Testis (tissue), 3 donors: ENCODE data around the gene LY6G5B. TPM values are rescaled to one million over a fixed set of nuclear protein-coding genes. Genes with fewer than 3 reads are reported as not detected.

Source experiments
- DNase-seq: peaks from one replicate; pipeline ENCODE4 v3.0.0-alpha.2; 2019
- H3K27ac ChIP-seq, 2 donors: fragments of 200-600 bp; sonication (generic); one replicate each; pipeline ENCODE4 v1.5.1; 2019
- H3K27me3 ChIP-seq: fragments of 200-600 bp; sonication (generic); one replicate; pipeline ENCODE4 v1.5.1; 2019
- H3K36me3 ChIP-seq: fragments of 200-600 bp; sonication (generic); one replicate; pipeline ENCODE4 v1.5.1; 2017; ENCODE audit warnings: low read depth; ENCODE audit errors: missing control alignments
- H3K4me1 ChIP-seq: fragments of 200-600 bp; sonication (generic); one replicate; pipeline ENCODE4 v1.5.1; 2019
- H3K4me3 ChIP-seq, 2 donors: fragments of 200-600 bp; sonication (generic); one replicate each; pipeline ENCODE4 v1.5.1; 2017 to 2019
- H3K9me3 ChIP-seq: fragments of 200-600 bp; sonication (generic); one replicate; pipeline ENCODE4 v1.5.1; 2017
- CTCF ChIP-seq, 3 experiments: fragments of 450-650 bp in 2 of 3; fragments of 200-600 bp in 1 of 3; sonication (generic) in 1 of 3; IDR thresholded peaks; one replicate each; pipeline ENCODE4 v1.5.1; 2016 to 2019; ENCODE audit warnings: antibody characterized with exemption in 3 of 3, mild to moderate bottlenecking in 2 of 3, moderate library complexity in 1 of 3
- POLR2A ChIP-seq: fragments of 450-650 bp; IDR thresholded peaks from one replicate; pipeline ENCODE4 v1.6.1; 2017; ENCODE audit warnings: antibody characterized with exemption, mild to moderate bottlenecking, moderate library complexity
- WGBS, 2 donors: methylation state at CpG; one replicate each; pipeline ENCODE4 v1.1.5; 2018; 5-methylcytosine and 5-hydroxymethylcytosine counted together
- intact Hi-C: fragments of 100-400 bp; cut with DNase I; formaldehyde crosslinking; loops from one replicate; pipeline ENCODE4 v1.15.1; 2023; ENCODE audit warnings: low total_unique reads
- polyA plus RNA-seq: library from polyadenylated mRNA; stranded (reverse); fragments of 350-450 nt; fragmentation: Illumina TruSeq; extraction: RNeasy Lipid Tissue Mini Kit (QIAGEN cat#74804); gene quantifications from one replicate; pipeline ENCODE4 v1.2.3, GENCODE V29; 2014; ENCODE audit warnings: low read depth, low replicate concordance; ENCODE audit not compliant: insufficient read depth
- total RNA-seq, 2 donors: library from RNA; depleted of rRNA; stranded (reverse); fragments of >200 nt; gene quantifications; one replicate each; pipeline ENCODE4 v1.2.3, GENCODE V29; 2016

Gene LY6G5B
- total and polyA plus RNA-seq, 3 donors from 2014 or later: 14.0 to 16.3 (median 15.9) TPM

- H3K27me3 ChIP-seq: no peaks in the 10 kb centered on the region
- no peak for DNase-seq
- TF ChIP-seq POLR2A (no peak), CTCF (IDR thresholded peaks at IDR 0.05) (no peak)
- peak overlapping the region in 1 of 2 donors; percentile 85 for H3K27ac ChIP-seq
- no peaks in the 10 kb centered on the region for H3K36me3 ChIP-seq
- intact Hi-C loops: no loop called here
- 78 to 84% methylated on average over 5 to 13 of the region's 13 CpGs for WGBS, 2 donors
- H3K9me3 ChIP-seq: no peaks in the 10 kb centered on the region
- H3K4me1 ChIP-seq: peaks cover 37% of the 10 kb centered on the region
- H3K4me3 ChIP-seq: peak overlapping the region; percentile 60 to 79
Measured at GRCh38 chr6:31658983-31659648, 10.7 kb upstream of the LY6G5B start.

- no peaks in the 10 kb centered on the region for H3K36me3 ChIP-seq
- intact Hi-C loops: no loop called here
- no peak for DNase-seq
- no peaks in the 10 kb centered on the region for H3K9me3 ChIP-seq
- 31 to 32% methylated on average over 12 of the region's 13 CpGs for whole genome bisulfite sequencing, 2 donors
- H3K4me3 ChIP-seq: peak overlapping the region; percentile 60 to 79
- peaks cover 42% of the 10 kb centered on the region for H3K4me1 ChIP-seq
- peak overlapping the region; percentile 59 to 85 for H3K27ac ChIP-seq
- H3K27me3 ChIP-seq: no peaks in the 10 kb centered on the region
- TF ChIP-seq CTCF (IDR thresholded peaks at IDR 0.05) (no peak), POLR2A (no peak)
Measured at GRCh38 chr6:31659649-31660380, 10.0 kb upstream of the LY6G5B start.

- WGBS, 2 donors: 0 to 1% methylated on average over 20 to 45 of the region's 52 CpGs
Measured at GRCh38 chr6:31660381-31661261, 9.2 kb upstream of the LY6G5B start, which contains the start of gene C6orf47. TSS of gene C6orf47 (minus strand) at chr6:31660778. CDS start at chr6:31659947, 831 bp downstream.

More at GRCh38 chr6:31660381-31661261, 9.2 kb upstream of the LY6G5B start, which contains the start of gene C6orf47:
- peak within 1 kb of the TSS; percentile 59 to 85 for H3K27ac ChIP-seq
- no peaks in the 10 kb centered on the region for H3K9me3 ChIP-seq
- DNase-seq: peak; percentile 92
- peaks cover 42% of the 10 kb centered on the region for H3K4me1 ChIP-seq
- H3K27me3 ChIP-seq: no peaks in the 10 kb centered on the region
- H3K36me3 ChIP-seq: no peaks in the 10 kb centered on the region
- intact Hi-C loops: no loop called here
- peak within 1 kb of the TSS; percentile 60 to 79 for H3K4me3 ChIP-seq
- TF ChIP-seq POLR2A (no peak), CTCF (IDR thresholded peaks at IDR 0.05) (no peak)
